ENCODE results near the gene CACNA1I.

CACNA1I gene

GRCh38 chr22:39651053-39651996 is 80.8 kb downstream of the CACNA1I start:
- DNase-seq (ENCODE audit: low read depth in 2 of 2) = no peak

GRCh38 chr22:39652990-39653786 is 82.6 kb downstream of the CACNA1I start:
- no peak for DNase-seq (ENCODE audit: low read depth in 2 of 2)

- DNase-seq (ENCODE audit: low read depth in 2 of 2) = no peak
Observed at GRCh38 chr22:39653787-39654077, 83.2 kb downstream of the CACNA1I start.

- no peak for DNase-seq (ENCODE audit: low read depth in 2 of 2)
Observed at GRCh38 chr22:39654131-39654926, 83.8 kb downstream of the CACNA1I start.

GRCh38 chr22:39655004-39655579 is 84.5 kb downstream of the CACNA1I start:
- DNase-seq (ENCODE audit: low read depth in 2 of 2) = no peak

- DNase-seq (ENCODE audit: low read depth in 2 of 2) = no peak
Observed at GRCh38 chr22:39655831-39656230, 85.3 kb downstream of the CACNA1I start.

- no peak for DNase-seq (ENCODE audit: low read depth in 2 of 2)
Observed at GRCh38 chr22:39656495-39657490, 86.2 kb downstream of the CACNA1I start.

- DNase-seq (ENCODE audit: low read depth in 2 of 2) = no peak
Observed at GRCh38 chr22:39658367-39658766, 87.8 kb downstream of the CACNA1I start.

- no peak for DNase-seq (ENCODE audit: low read depth in 2 of 2)
Observed at GRCh38 chr22:39658806-39659463, 88.4 kb downstream of the CACNA1I start.

GRCh38 chr22:39661501-39661841 is 90.9 kb downstream of the CACNA1I start:
- DNase-seq (ENCODE audit: low read depth in 2 of 2) = no peak

- DNase-seq (ENCODE audit: low read depth in 2 of 2) = peak; percentile 38 to 62
Observed at GRCh38 chr22:39661842-39662685, 91.5 kb downstream of the CACNA1I start.

- no peak for DNase-seq (ENCODE audit: low read depth in 2 of 2)
Observed at GRCh38 chr22:39662686-39663052, 92.1 kb downstream of the CACNA1I start.

GRCh38 chr22:39663751-39664150 is 93.2 kb downstream of the CACNA1I start:
- no peak for DNase-seq (ENCODE audit: low read depth in 2 of 2)

- DNase-seq (ENCODE audit: low read depth in 2 of 2) = no peak
Observed at GRCh38 chr22:39664485-39665200, 94.1 kb downstream of the CACNA1I start.

- no peak for DNase-seq (ENCODE audit: low read depth in 2 of 2)
Observed at GRCh38 chr22:39665229-39665628, 94.7 kb downstream of the CACNA1I start.

- DNase-seq (ENCODE audit: low read depth in 2 of 2) = no peak
Observed at GRCh38 chr22:39665661-39666431, 95.3 kb downstream of the CACNA1I start.

- DNase-seq (ENCODE audit: low read depth in 2 of 2) = no peak
Observed at GRCh38 chr22:39666495-39666894, 95.9 kb downstream of the CACNA1I start.

GRCh38 chr22:39666926-39667325 is 96.4 kb downstream of the CACNA1I start:
- DNase-seq (ENCODE audit: low read depth in 2 of 2) = no peak
